Activated CD8-positive, alpha-beta T cell treated with anti-CD3 and anti-CD28 coated beads for 36 hours (primary cell): ENCODE measurements around the gene CFAP99. TPM values are rescaled to one million over a fixed set of nuclear protein-coding genes. Genes with fewer than 3 reads are reported as not detected.

ENCODE experiments used
- ATAC-seq: fragments of 200-7000 bp; cut with Tn5 transposase; one replicate; pipeline ENCODE4 v1.10.0; 2021; ENCODE audit warnings: mild to moderate bottlenecking, moderate library complexity
- CTCF ChIA-PET: fragments of 350-600 bp; sonication (Branson Sonifier 250); formaldehyde crosslinking; loops from one replicate; lab custom pipeline; 2021; ENCODE audit warnings: antibody characterized with exemption; lab: Charles Lee
- POLR2A ChIA-PET: fragments of 350-600 bp; sonication (Branson Sonifier 250); formaldehyde crosslinking; loops from one replicate; lab custom pipeline; 2021; ENCODE audit warnings: antibody characterized with exemption; lab: Charles Lee
- DNase-seq: peaks from one replicate; pipeline ENCODE4 v3.0.0-alpha.2; 2020
- H3K27ac Mint-ChIP-seq: one replicate; pipeline ENCODE4 v1.8.0; 2021; ENCODE audit warnings: mild to moderate bottlenecking, mixed read lengths
- H3K27me3 Mint-ChIP-seq: one replicate; pipeline ENCODE4 v1.8.0; 2021; ENCODE audit warnings: mixed read lengths
- H3K36me3 Mint-ChIP-seq: one replicate; pipeline ENCODE4 v1.8.0; 2021; ENCODE audit warnings: low read depth, mixed read lengths
- H3K4me1 Mint-ChIP-seq: one replicate; pipeline ENCODE4 v1.8.0; 2021; ENCODE audit warnings: low read depth, mixed read lengths
- H3K4me3 Mint-ChIP-seq: one replicate; pipeline ENCODE4 v1.8.0; 2021; ENCODE audit warnings: mild to moderate bottlenecking, moderate library complexity, mixed read lengths
- H3K9me3 Mint-ChIP-seq: one replicate; pipeline ENCODE4 v1.8.0; 2021; ENCODE audit warnings: mixed read lengths
- CTCF ChIP-seq: fragments of 200-600 bp; IDR thresholded peaks from one replicate; pipeline ENCODE4 v1.8.0; 2022; ENCODE audit warnings: antibody characterized with exemption, mild to moderate bottlenecking
- intact Hi-C: fragments of 100-400 bp; cut with micrococcal nuclease; formaldehyde crosslinking; loops from one replicate; pipeline ENCODE4 v1.10.0; 2022
- total RNA-seq, 2 experiments: library from RNA; stranded (reverse); gene quantifications; one replicate each; pipeline ENCODE4 v1.2.3, GENCODE V29; 2021

CFAP99 gene
- total RNA-seq, 2 experiments from 2014 or later, result not detected

DNA sequence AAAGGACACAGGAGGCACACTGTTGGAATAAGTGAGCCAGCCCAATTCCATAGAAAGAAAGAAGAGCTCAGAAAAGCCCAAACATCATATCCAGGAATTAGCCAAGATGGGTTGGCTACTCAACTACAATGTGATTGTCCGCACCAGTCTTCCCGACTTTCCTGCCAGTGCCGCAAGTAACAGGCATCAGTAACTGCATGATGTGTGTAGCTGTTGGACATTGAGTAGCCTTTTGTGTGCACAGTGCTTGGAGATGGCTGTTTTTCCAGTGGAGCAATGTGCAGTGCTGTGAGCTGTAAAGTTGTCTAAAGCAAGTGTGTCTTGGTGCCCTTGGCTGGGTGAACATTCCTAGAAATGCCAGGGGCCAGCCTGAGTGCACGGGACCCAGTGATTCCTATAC, 88.5 kb downstream of the CFAP99 start:
- H3K27me3 Mint-ChIP-seq, result no peaks in the 10 kb centered on the region
- CTCF ChIA-PET, result interaction anchor here (1.3 to 1.7 kb wide), 2 partner anchors 16 to 20 kb away, joined by 4 to 6 read pairs; no protein-coding TSS in a partner anchor
- DNase-seq, result no peak
- peaks cover 15% of the 10 kb centered on the region for H3K4me1 Mint-ChIP-seq
- no peak for TF ChIP-seq CTCF
- peaks cover 46% of the 10 kb centered on the region for H3K36me3 Mint-ChIP-seq
- intact Hi-C loops, result no loop called here
- peak overlapping the region; percentile 63 for H3K27ac Mint-ChIP-seq
- ATAC-seq, result no peak
- H3K9me3 Mint-ChIP-seq, result no peaks in the 10 kb centered on the region
- POLR2A ChIA-PET, result interaction anchor here (0.9 to 1.2 kb wide), 2 partner anchors 10 to 39 kb away, joined by 3 to 7 read pairs; no protein-coding TSS in a partner anchor
- no peak overlapping the region for H3K4me3 Mint-ChIP-seq

DNA sequence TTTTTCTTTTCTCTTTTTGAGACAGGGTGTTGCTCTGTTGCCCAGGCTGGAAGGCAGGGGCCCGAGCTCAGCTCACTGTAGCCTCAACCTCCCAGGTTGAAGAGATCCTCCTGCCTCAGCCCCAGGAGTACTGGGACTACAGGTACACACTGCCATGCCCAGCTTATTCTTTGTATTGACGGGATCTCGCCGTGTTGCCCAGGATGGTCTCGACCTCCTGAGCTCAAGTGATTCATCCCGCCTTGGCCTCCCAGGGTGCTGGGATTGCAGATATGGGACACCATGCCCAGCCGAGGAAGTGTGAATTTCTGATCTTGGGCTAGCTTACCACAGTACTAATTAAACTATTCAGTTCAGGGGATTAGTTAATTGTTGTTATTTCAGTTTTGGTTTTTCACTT, 89.1 kb downstream of the CFAP99 start:
- H3K27me3 Mint-ChIP-seq, result no peaks in the 10 kb centered on the region
- ChIA-PET CTCF (interaction anchor here (0.6 to 1.7 kb wide), 3 partner anchors 17 to 284 kb away, joined by 3 to 6 read pairs (median 4); no protein-coding TSS in a partner anchor), POLR2A (interaction anchor here (0.9 to 1.6 kb wide), 3 partner anchors 11 to 40 kb away, joined by 3 to 7 read pairs (median 5); no protein-coding TSS in a partner anchor)
- H3K36me3 Mint-ChIP-seq, result peaks cover 47% of the 10 kb centered on the region
- H3K4me3 Mint-ChIP-seq, result no peak overlapping the region
- no peak for ATAC-seq
- peak overlapping the region; percentile 26 for H3K27ac Mint-ChIP-seq
- no peak for TF ChIP-seq CTCF
- H3K4me1 Mint-ChIP-seq, result peaks cover 15% of the 10 kb centered on the region
- intact Hi-C loops, result no loop called here
- DNase-seq, result no peak
- H3K9me3 Mint-ChIP-seq, result no peaks in the 10 kb centered on the region

DNA sequence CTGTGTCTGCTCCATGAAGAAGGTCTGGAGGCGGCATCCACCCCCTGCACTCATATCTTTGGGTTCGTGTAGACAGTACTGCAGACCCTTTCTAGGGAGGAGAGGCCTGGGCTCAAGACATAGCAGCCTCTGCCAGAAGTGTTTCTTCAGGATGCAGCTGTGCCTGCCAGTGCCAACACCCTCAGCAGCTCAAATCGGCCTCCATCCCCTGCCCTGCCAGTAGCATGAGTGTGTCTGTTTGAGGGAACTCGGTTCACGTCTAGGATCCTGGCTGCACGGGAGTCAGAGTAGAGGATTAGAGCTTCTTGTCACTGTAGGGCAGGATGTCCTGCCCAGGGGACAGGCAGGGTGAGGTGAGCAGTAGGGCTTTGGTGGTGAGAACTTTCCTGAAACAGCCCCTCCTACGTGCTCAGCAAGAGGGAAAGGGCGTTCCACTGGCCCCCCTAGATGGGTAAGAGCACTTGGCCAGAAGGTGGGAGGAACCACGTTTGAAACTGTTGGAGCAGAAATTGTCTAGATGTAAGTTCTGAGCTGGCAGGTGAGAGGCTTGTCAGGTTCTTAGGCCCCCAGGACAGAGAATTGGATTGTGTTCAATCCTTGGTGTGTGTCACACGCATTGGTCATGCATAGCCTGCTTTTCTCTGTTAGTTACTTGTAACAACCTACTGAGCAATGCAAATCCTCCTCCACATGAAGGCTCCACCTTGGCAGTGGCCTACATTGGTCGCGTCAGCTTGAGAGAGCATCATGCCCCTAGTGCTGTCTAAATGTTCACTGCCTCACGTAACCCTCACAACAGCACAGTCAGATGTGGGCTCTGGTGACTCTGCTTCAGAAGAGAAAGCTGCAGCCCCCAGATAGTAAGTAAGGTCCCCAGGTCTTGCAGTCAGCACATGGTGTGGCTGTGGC, 91.8 kb downstream of the CFAP99 start:
- CTCF ChIA-PET, result interaction anchor here (0.5 kb wide), 1 partner anchor 123 kb away, joined by 3 read pairs; no protein-coding TSS in a partner anchor
- DNase-seq (no peak), ATAC-seq (peak; percentile 23)
- Mint-ChIP-seq H3K27me3 (no peaks in the 10 kb centered on the region), H3K4me3 (no peak overlapping the region), H3K36me3 (peaks cover 53% of the 10 kb centered on the region), H3K4me1 (peaks cover 12% of the 10 kb centered on the region), H3K27ac (peak overlapping the region; percentile 50), H3K9me3 (no peaks in the 10 kb centered on the region)
- POLR2A ChIA-PET, result interaction anchor here (0.7 to 1.6 kb wide), 4 partner anchors 9 to 220 kb away, joined by 3 to 6 read pairs (median 3); no protein-coding TSS in a partner anchor
- intact Hi-C loops, result no loop called here
- TF ChIP-seq CTCF, result no peak

- CTCF ChIA-PET, result no interaction called here
- DNase-seq (no peak), ATAC-seq (no peak)
- intact Hi-C loops, result no loop called here
- POLR2A ChIA-PET, result interaction anchor here (0.8 kb wide), 1 partner anchor 18 kb away, joined by 3 read pairs; no protein-coding TSS in a partner anchor
- peaks cover 10% of the 10 kb centered on the region for H3K4me1 Mint-ChIP-seq
- no peaks in the 10 kb centered on the region for H3K9me3 Mint-ChIP-seq
- H3K27ac Mint-ChIP-seq, result peak overlapping the region; percentile 41
- peaks cover 56% of the 10 kb centered on the region for H3K36me3 Mint-ChIP-seq
- H3K27me3 Mint-ChIP-seq, result no peaks in the 10 kb centered on the region
- H3K4me3 Mint-ChIP-seq, result no peak overlapping the region
- no peak for TF ChIP-seq CTCF
Measured at GRCh38 chr4:2511645-2512131, 92.9 kb downstream of the CFAP99 start.

Other genes with a start within 250 kb of the CFAP99 start
- gene HAUS3, start 176.8 kb upstream of the CFAP99 start, total RNA-seq, result 10 to 100 TPM; 18.4 to 19.5 TPM
- 1 to 10 TPM; 2.1 to 2.9 TPM for gene POLN, start 176.8 kb upstream of the CFAP99 start, total RNA-seq
- gene MXD4, start 156.8 kb upstream of the CFAP99 start, total RNA-seq, result 1 to 10 TPM; 1.5 to 2.3 TPM
- gene ZFYVE28, start 310 bp upstream of the CFAP99 start, total RNA-seq, result 1 to 10 TPM; 4.9 to 7.0 TPM
- 10 to 100 TPM; 94.6 to 96.2 TPM for gene RNF4, start 50.2 kb downstream of the CFAP99 start, total RNA-seq
- 10 to 100 TPM; 22.4 to 22.9 TPM for gene FAM193A, start 117.7 kb downstream of the CFAP99 start, total RNA-seq